IMR-90 (cell line): ENCODE results near the gene RNU2-63P. TPM values are rescaled to one million over a fixed set of nuclear protein-coding genes. Genes with fewer than 3 reads are reported as not detected.
A peak's percentile ranks its signal among the peaks of the same experiment; 100 is the strongest.

ENCODE experiments used
- ATAC-seq: fragments of 200-7000 bp; cut with Tn5 transposase; 2 replicates; pipeline ENCODE4 v1.9.1; 2020; ENCODE audit warnings: low read depth, mild to moderate bottlenecking, moderate library complexity
- BruUV-seq: library from RNA; stranded (reverse); fragments of 400-500 nt; replicated peaks from 2 replicates; lab custom pipeline; 2021; lab: Mats Ljungman, UMichigan
- CTCF ChIA-PET: fragments of 300-600 bp; formaldehyde crosslinking; extraction: SDS; loops from one replicate; lab custom pipeline; 2021; ENCODE audit warnings: antibody characterized with exemption; lab: Yijun Ruan, JAX
- POLR2A ChIA-PET: fragments of 300-600 bp; sonication (Branson Sonifier 250); formaldehyde crosslinking; loops from one replicate; lab custom pipeline; 2022; ENCODE audit warnings: antibody characterized with exemption; ENCODE audit not compliant: unreplicated experiment; lab: Charles Lee
- DNase-seq: peaks from one replicate; pipeline ENCODE4 v3.0.0; 2013
- H2AFZ ChIP-seq: replicated peaks from 2 replicates; pipeline ENCODE3; 2013; ENCODE audit warnings: low read length, mild to moderate bottlenecking; ENCODE audit not compliant: poor library complexity
- H2AK5ac ChIP-seq: 2 replicates; pipeline ENCODE4 v1.6.1; 2013; ENCODE audit warnings: low read depth, low read length, inconsistent platforms
- H2AK9ac ChIP-seq: replicated peaks from 2 replicates; pipeline ENCODE3; 2013; ENCODE audit warnings: mild to moderate bottlenecking, low read depth, low read length, moderate library complexity; ENCODE audit not compliant: poor library complexity
- H2BK120ac ChIP-seq: 2 replicates; pipeline ENCODE4 v1.6.1; 2013; ENCODE audit warnings: low read depth, low read length, inconsistent platforms
- H2BK15ac ChIP-seq: 3 replicates; pipeline ENCODE4 v1.6.1; 2013; ENCODE audit warnings: low read depth, low read length, inconsistent platforms
- H2BK20ac ChIP-seq: 2 replicates; pipeline ENCODE4 v1.6.1; 2013; ENCODE audit warnings: low read depth, mild to moderate bottlenecking, inconsistent platforms, low read length, moderate library complexity
- H2BK5ac ChIP-seq: 2 replicates; pipeline ENCODE4 v1.6.1; 2013; ENCODE audit warnings: mild to moderate bottlenecking, low read depth, low read length, inconsistent platforms; ENCODE audit not compliant: poor library complexity, severe bottlenecking
- H3K14ac ChIP-seq: replicated peaks from 2 replicates; pipeline ENCODE4 v1.6.1; 2013; ENCODE audit warnings: low read depth, low read length, inconsistent platforms
- H3K18ac ChIP-seq: 2 replicates; pipeline ENCODE4 v1.6.1; 2013; ENCODE audit warnings: low read depth, low read length, control low read depth
- H3K23ac ChIP-seq: 2 replicates; pipeline ENCODE4 v1.6.1; 2013; ENCODE audit warnings: low read depth, low read length, inconsistent platforms
- H3K27ac ChIP-seq: 2 replicates; pipeline ENCODE4 v1.5.1; 2013; ENCODE audit warnings: mild to moderate bottlenecking, control low read depth, low read length; ENCODE audit not compliant: insufficient read depth
- H3K27me3 ChIP-seq: 2 replicates; pipeline ENCODE4 v1.6.1; 2013; ENCODE audit warnings: low read length; ENCODE audit not compliant: control insufficient read depth, insufficient read depth
- H3K36me3 ChIP-seq: 2 replicates; pipeline ENCODE4 v1.6.1; 2013; ENCODE audit warnings: low read length, mixed read lengths; ENCODE audit not compliant: control insufficient read depth, insufficient read depth
- H3K4ac ChIP-seq: 2 replicates; pipeline ENCODE4 v1.6.1; 2013; ENCODE audit warnings: low read depth, low read length, inconsistent platforms
- H3K4me1 ChIP-seq: 2 replicates; pipeline ENCODE4 v1.6.1; 2013; ENCODE audit warnings: low read length, mixed read lengths; ENCODE audit not compliant: control insufficient read depth, insufficient read depth
- H3K4me2 ChIP-seq: 2 replicates; pipeline ENCODE4 v1.6.1; 2013; ENCODE audit warnings: low read depth, mild to moderate bottlenecking, control low read depth, low read length, moderate library complexity
- H3K4me3 ChIP-seq: 2 replicates; pipeline ENCODE4 v1.5.1; 2013; ENCODE audit warnings: low read depth, mild to moderate bottlenecking, control low read depth, low read length, moderate library complexity; ENCODE audit not compliant: insufficient read depth
- H3K56ac ChIP-seq: 2 replicates; pipeline ENCODE4 v1.6.1; 2013; ENCODE audit warnings: low read length, inconsistent platforms; ENCODE audit not compliant: insufficient read depth; ENCODE audit errors: extremely low read depth
- H3K79me1 ChIP-seq, 2 experiments: 2 replicates each; pipeline ENCODE4 v1.6.1; 2013; ENCODE audit warnings: low read length in 2 of 2, inconsistent platforms in 1 of 2, low read depth in 1 of 2
- H3K9ac ChIP-seq: 2 replicates; pipeline ENCODE4 v1.6.1; 2013; ENCODE audit warnings: low read depth, low read length, control low read depth
- H3K9me1 ChIP-seq: 2 replicates; pipeline ENCODE4 v1.6.1; 2013; ENCODE audit warnings: low read length, inconsistent platforms; ENCODE audit not compliant: insufficient read depth
- H3K9me3 ChIP-seq: 2 replicates; pipeline ENCODE4 v1.6.1; 2013; ENCODE audit warnings: low read length; ENCODE audit not compliant: control insufficient read depth, insufficient read depth
- H4K20me1 ChIP-seq: 2 replicates; pipeline ENCODE4 v1.6.1; 2013; ENCODE audit warnings: low read length, inconsistent platforms; ENCODE audit not compliant: insufficient read depth
- H4K5ac ChIP-seq: 2 replicates; pipeline ENCODE4 v1.6.1; 2013; ENCODE audit warnings: mild to moderate bottlenecking, low read depth, low read length, control low read depth
- H4K8ac ChIP-seq, 2 experiments: 2 replicates each; pipeline ENCODE4 v1.6.1; 2013; ENCODE audit warnings: low read depth in 2 of 2, low read length in 2 of 2, control low read depth in 1 of 2, inconsistent platforms in 1 of 2
- H4K91ac ChIP-seq: 2 replicates; pipeline ENCODE4 v1.6.1; 2013; ENCODE audit warnings: low read depth, low read length, inconsistent platforms; ENCODE audit not compliant: insufficient read depth
- BHLHE40 ChIP-seq: fragments of 150-350 bp; IDR thresholded peaks from 2 replicates; pipeline ENCODE4 v1.6.1; 2016; ENCODE audit warnings: mild to moderate bottlenecking, low read depth, low read length
- CEBPB ChIP-seq: IDR thresholded peaks from 2 replicates; pipeline ENCODE4 v1.6.1; 2012; ENCODE audit warnings: low read depth, low read length, improper control_type of control experiment
- CHD1 ChIP-seq: IDR thresholded peaks from 2 replicates; pipeline ENCODE4 v1.6.1; 2012; ENCODE audit warnings: low read depth, low read length, improper control_type of control experiment
- CTCF ChIP-seq: conservative IDR thresholded peaks from 2 replicates; pipeline ENCODE4 v1.5.1; 2012; ENCODE audit warnings: mild to moderate bottlenecking, low read depth, low read length, improper control_type of control experiment
- ELK1 ChIP-seq: fragments of 150-350 bp; IDR thresholded peaks from 2 replicates; pipeline ENCODE4 v1.6.1; 2016; ENCODE audit warnings: low read depth, mild to moderate bottlenecking, low read length, moderate library complexity, borderline replicate concordance
- FOS ChIP-seq: fragments of 150-350 bp; IDR thresholded peaks from 2 replicates; pipeline ENCODE4 v1.6.1; 2016; ENCODE audit warnings: low read depth, low read length
- MAFK ChIP-seq: IDR thresholded peaks from 2 replicates; pipeline ENCODE4 v1.6.1; 2012; ENCODE audit warnings: low read depth, low read length, improper control_type of control experiment
- MAZ ChIP-seq: IDR thresholded peaks from 2 replicates; pipeline ENCODE4 v1.6.1; 2012; ENCODE audit warnings: low read depth, mild to moderate bottlenecking, low read length, improper control_type of control experiment, moderate library complexity, borderline replicate concordance
- MXI1 ChIP-seq: IDR thresholded peaks from 2 replicates; pipeline ENCODE4 v1.6.1; 2012; ENCODE audit warnings: low read depth, mild to moderate bottlenecking, low read length, moderate library complexity, borderline replicate concordance
- NFE2L2 ChIP-seq: fragments of 150-350 bp; IDR thresholded peaks from 2 replicates; pipeline ENCODE4 v1.6.1; 2016; ENCODE audit warnings: low read depth, mild to moderate bottlenecking, low read length
- POLR2A ChIP-seq: IDR thresholded peaks from 2 replicates; pipeline ENCODE4 v1.6.1; 2012; ENCODE audit warnings: mild to moderate bottlenecking, low read depth, low read length
- RAD21 ChIP-seq: IDR thresholded peaks from 2 replicates; pipeline ENCODE4 v1.6.1; 2012; ENCODE audit warnings: low read length, improper control_type of control experiment
- RCOR1 ChIP-seq: IDR thresholded peaks from 2 replicates; pipeline ENCODE4 v1.6.1; 2012; ENCODE audit warnings: mild to moderate bottlenecking, low read length, improper control_type of control experiment; ENCODE audit not compliant: insufficient replicate concordance
- RFX5 ChIP-seq: IDR thresholded peaks from 2 replicates; pipeline ENCODE4 v1.8.0; 2012; ENCODE audit warnings: low read depth, mild to moderate bottlenecking, low read length, moderate library complexity
- SMC3 ChIP-seq: fragments of 150-350 bp; IDR thresholded peaks from 2 replicates; pipeline ENCODE4 v1.6.1; 2016; ENCODE audit warnings: low read depth, mild to moderate bottlenecking, antibody characterized with exemption, low read length, moderate library complexity
- USF2 ChIP-seq: fragments of 150-350 bp; IDR thresholded peaks from 2 replicates; pipeline ENCODE4 v1.6.1; 2017; ENCODE audit warnings: mild to moderate bottlenecking, antibody characterized with exemption, low read length, low read depth
- WGBS, 2 experiments: methylation state at CpG; one replicate each; pipeline versions ENCODE4 v1.1.5 to v1.1.7; 2013; ENCODE audit warnings: missing lambda C conversion rate in 2 of 2; ENCODE audit not compliant: insufficient read length in 1 of 2; ENCODE audit errors: extremely low coverage in 2 of 2; 5-methylcytosine and 5-hydroxymethylcytosine counted together
- dilution Hi-C: fragments of 300-500 bp; cut with HindIII; formaldehyde crosslinking; loops from one replicate; pipeline ENCODE4 v1.14.3; 2018; ENCODE audit warnings: low sequenced_read_pairs; ENCODE audit not compliant: unreplicated experiment
- in situ Hi-C: fragments of 300-500 bp; cut with MboI; formaldehyde crosslinking; loops from 3 replicates; pipeline ENCODE4 v1.14.3; 2019; ENCODE audit warnings: low sequenced_read_pairs, inconsistent platforms, mixed read lengths
- intact Hi-C: fragments of 100-400 bp; cut with micrococcal nuclease; formaldehyde crosslinking; loops from 2 replicates; pipeline ENCODE4 v1.10.0; 2022
- polyA plus RNA-seq, 3 experiments: library from polyadenylated mRNA; depleted of rRNA; stranded (reverse); fragments of >200 nt; gene quantifications; 2 replicates each; pipeline ENCODE4 v1.2.3, GENCODE V29; 2012; ENCODE audit warnings: low replicate concordance in 1 of 3
- total RNA-seq: library from RNA; depleted of rRNA; stranded (reverse); fragments of >200 nt; gene quantifications from 2 replicates; pipeline ENCODE4 v1.2.3, GENCODE V29; 2012

Gene RNU2-63P
- total and polyA plus RNA-seq, 2 of the 4 experiments (the other 2 are of a cell fraction) = under 0.01 TPM; not detected in 1

GRCh38 chr2:88042476-88042875 is 26.1 kb upstream of the RNU2-63P start:
- Histone ChIP-seq H2BK15ac (no peak overlapping the region), H3K27ac (no peak overlapping the region), H3K9ac (no peak overlapping the region), H3K9me1 (0 out of 2 replicates have a peak, but pooled peaks cover 1% of the 10 kb centered on the region), H2AK9ac (no peak overlapping the region), H2AK5ac (peak overlapping the region; percentile 13; the same call in 1 of the 2 replicates), H3K4ac (no peak overlapping the region), H4K91ac (no peak overlapping the region), H2BK120ac (no peak overlapping the region), H3K4me1 (peaks cover 2% of the 10 kb centered on the region; the same call in 1 of the 2 replicates), H2AFZ (no peak overlapping the region), H3K79me1 (peaks cover 23 to 47% of the 10 kb centered on the region in 2 experiments), H3K14ac (no peak overlapping the region), H3K27me3 (no peaks in the 10 kb centered on the region), H3K9me3 (no peaks in the 10 kb centered on the region), H3K36me3 (peaks cover 6% of the 10 kb centered on the region), H3K56ac (no peak overlapping the region), H3K4me2 (no peak overlapping the region), H3K4me3 (no peak overlapping the region), H4K20me1 (peaks cover 17% of the 10 kb centered on the region; the same call in 1 of the 2 replicates), H4K5ac (no peak overlapping the region), H4K8ac (no peak overlapping the region), H3K18ac (no peak overlapping the region), H2BK20ac (no peak overlapping the region), H3K23ac (no peak overlapping the region), H2BK5ac (peak overlapping the region; percentile 44)
- dilution Hi-C loops (no loop called here), intact Hi-C loops (no loop called here), in situ Hi-C loops (no loop called here)
- no TSS peak for BruUV-seq
- TF ChIP-seq RCOR1 (no peak), USF2 (no peak), MAZ (no peak), ELK1 (no peak), RFX5 (no peak), NFE2L2 (no peak), MAFK (no peak), SMC3 (no peak), FOS (no peak), CTCF (no peak), CHD1 (no peak), BHLHE40 (no peak), RAD21 (no peak), POLR2A (no peak), CEBPB (no peak), MXI1 (no peak)
- DNase-seq = no peak
- no CpG with 5 or more reads among the region's 5 CpGs for WGBS, 2 experiments
- CTCF ChIA-PET = no interaction called here
- no peak for ATAC-seq
- POLR2A ChIA-PET = interaction anchor here (0.6 kb wide), 1 partner anchor 61 kb away, joined by 3 read pairs; no protein-coding TSS in a partner anchor
